ENCODE data around the gene PTPRB.
A peak's percentile ranks its signal among the peaks of the same experiment; 100 is the strongest.

PTPRB gene

GRCh38 chr12:70557583-70558191, 79.5 kb downstream of the PTPRB start:
- no peak overlapping the region for H3K4me3 ChIP-seq (ENCODE audit: low read length)
- H3K4me1 ChIP-seq (ENCODE audit: control insufficient read depth, insufficient read depth, low read length), result no peaks in the 10 kb centered on the region
- H3K9ac ChIP-seq (ENCODE audit: low read length), result no peak overlapping the region
- H3K27me3 ChIP-seq (replicated peaks; ENCODE audit: control insufficient read depth, insufficient read depth, low read length), result no peaks in the 10 kb centered on the region
- no peaks in the 10 kb centered on the region for H3K9me3 ChIP-seq (ENCODE audit: control insufficient read depth, low read length)
- H3K36me3 ChIP-seq (ENCODE audit: control insufficient read depth, insufficient read depth, low read length, severe bottlenecking), result no peaks in the 10 kb centered on the region
- DNase-seq (ENCODE audit: low read depth), result no peak

GRCh38 chr12:70556179-70556869, 80.9 kb downstream of the PTPRB start:
- H3K9me3 ChIP-seq (ENCODE audit: control insufficient read depth, low read length), result no peaks in the 10 kb centered on the region

GRCh38 chr12:70555081-70555480, 82.1 kb downstream of the PTPRB start:
- Histone ChIP-seq H3K4me1 (ENCODE audit: control insufficient read depth, insufficient read depth, low read length) (no peaks in the 10 kb centered on the region), H3K9me3 (ENCODE audit: control insufficient read depth, low read length) (no peaks in the 10 kb centered on the region), H3K4me3 (ENCODE audit: low read length) (no peak overlapping the region), H3K36me3 (ENCODE audit: control insufficient read depth, insufficient read depth, low read length, severe bottlenecking) (no peaks in the 10 kb centered on the region), H3K9ac (ENCODE audit: low read length) (no peak overlapping the region), H3K27me3 (replicated peaks; ENCODE audit: control insufficient read depth, insufficient read depth, low read length) (no peaks in the 10 kb centered on the region)
- no peak for DNase-seq (ENCODE audit: low read depth)

More at GRCh38 chr12:70556179-70556869, 80.9 kb downstream of the PTPRB start:
- Histone ChIP-seq H3K9ac (ENCODE audit: low read length) (no peak overlapping the region), H3K36me3 (ENCODE audit: control insufficient read depth, insufficient read depth, low read length, severe bottlenecking) (no peaks in the 10 kb centered on the region), H3K4me3 (ENCODE audit: low read length) (no peak overlapping the region), H3K27me3 (replicated peaks; ENCODE audit: control insufficient read depth, insufficient read depth, low read length) (no peaks in the 10 kb centered on the region), H3K4me1 (ENCODE audit: control insufficient read depth, insufficient read depth, low read length) (no peaks in the 10 kb centered on the region)
- no peak for DNase-seq (ENCODE audit: low read depth)

- Histone ChIP-seq H3K9ac (ENCODE audit: low read length) (no peak overlapping the region), H3K36me3 (ENCODE audit: control insufficient read depth, insufficient read depth, low read length, severe bottlenecking) (no peaks in the 10 kb centered on the region), H3K4me3 (ENCODE audit: low read length) (no peak overlapping the region), H3K9me3 (ENCODE audit: control insufficient read depth, low read length) (no peaks in the 10 kb centered on the region), H3K27me3 (replicated peaks; ENCODE audit: control insufficient read depth, insufficient read depth, low read length) (no peaks in the 10 kb centered on the region), H3K4me1 (ENCODE audit: control insufficient read depth, insufficient read depth, low read length) (no peaks in the 10 kb centered on the region)
- no peak for DNase-seq (ENCODE audit: low read depth)
Measured at GRCh38 chr12:70553391-70553859, 83.8 kb downstream of the PTPRB start.

GRCh38 chr12:70551731-70552130, 85.5 kb downstream of the PTPRB start:
- Histone ChIP-seq H3K4me3 (ENCODE audit: low read length) (no peak overlapping the region), H3K27me3 (replicated peaks; ENCODE audit: control insufficient read depth, insufficient read depth, low read length) (no peaks in the 10 kb centered on the region), H3K9me3 (ENCODE audit: control insufficient read depth, low read length) (no peaks in the 10 kb centered on the region), H3K4me1 (ENCODE audit: control insufficient read depth, insufficient read depth, low read length) (no peaks in the 10 kb centered on the region), H3K36me3 (ENCODE audit: control insufficient read depth, insufficient read depth, low read length, severe bottlenecking) (no peaks in the 10 kb centered on the region), H3K9ac (ENCODE audit: low read length) (no peak overlapping the region)
- no peak for DNase-seq (ENCODE audit: low read depth)

- H3K27me3 ChIP-seq (replicated peaks; ENCODE audit: control insufficient read depth, insufficient read depth, low read length), result no peaks in the 10 kb centered on the region
- H3K9ac ChIP-seq (ENCODE audit: low read length), result no peak overlapping the region
- H3K36me3 ChIP-seq (ENCODE audit: control insufficient read depth, insufficient read depth, low read length, severe bottlenecking), result no peaks in the 10 kb centered on the region
- H3K4me3 ChIP-seq (ENCODE audit: low read length), result no peak overlapping the region
- no peaks in the 10 kb centered on the region for H3K9me3 ChIP-seq (ENCODE audit: control insufficient read depth, low read length)
- H3K4me1 ChIP-seq (ENCODE audit: control insufficient read depth, insufficient read depth, low read length), result no peaks in the 10 kb centered on the region
- DNase-seq (ENCODE audit: low read depth), result no peak
Measured at GRCh38 chr12:70550180-70550577, 87.0 kb downstream of the PTPRB start.

- Histone ChIP-seq H3K27me3 (replicated peaks; ENCODE audit: control insufficient read depth, insufficient read depth, low read length) (no peaks in the 10 kb centered on the region), H3K4me1 (ENCODE audit: control insufficient read depth, insufficient read depth, low read length) (no peaks in the 10 kb centered on the region), H3K9ac (ENCODE audit: low read length) (no peak overlapping the region), H3K4me3 (ENCODE audit: low read length) (no peak overlapping the region), H3K36me3 (ENCODE audit: control insufficient read depth, insufficient read depth, low read length, severe bottlenecking) (no peaks in the 10 kb centered on the region), H3K9me3 (ENCODE audit: control insufficient read depth, low read length) (no peaks in the 10 kb centered on the region)
- no peak for DNase-seq (ENCODE audit: low read depth)
Measured at GRCh38 chr12:70549340-70550179, 87.7 kb downstream of the PTPRB start.

- DNase-seq (ENCODE audit: low read depth), result peak; percentile 77
- Histone ChIP-seq H3K4me1 (ENCODE audit: control insufficient read depth, insufficient read depth, low read length) (peaks cover 11% of the 10 kb centered on the region), H3K9ac (ENCODE audit: low read length) (no peak overlapping the region), H3K36me3 (ENCODE audit: control insufficient read depth, insufficient read depth, low read length, severe bottlenecking) (no peaks in the 10 kb centered on the region), H3K4me3 (ENCODE audit: low read length) (no peak overlapping the region), H3K27me3 (replicated peaks; ENCODE audit: control insufficient read depth, insufficient read depth, low read length) (no peaks in the 10 kb centered on the region), H3K9me3 (ENCODE audit: control insufficient read depth, low read length) (no peaks in the 10 kb centered on the region)
Measured at GRCh38 chr12:70543444-70543843, 93.8 kb downstream of the PTPRB start.

- H3K36me3 ChIP-seq (ENCODE audit: control insufficient read depth, insufficient read depth, low read length, severe bottlenecking), result no peaks in the 10 kb centered on the region
- H3K4me3 ChIP-seq (ENCODE audit: low read length), result no peak overlapping the region
- no peak overlapping the region for H3K9ac ChIP-seq (ENCODE audit: low read length)
- H3K4me1 ChIP-seq (ENCODE audit: control insufficient read depth, insufficient read depth, low read length), result peaks cover 11% of the 10 kb centered on the region
- H3K27me3 ChIP-seq (replicated peaks; ENCODE audit: control insufficient read depth, insufficient read depth, low read length), result no peaks in the 10 kb centered on the region
- no peak for DNase-seq (ENCODE audit: low read depth)
- H3K9me3 ChIP-seq (ENCODE audit: control insufficient read depth, low read length), result no peaks in the 10 kb centered on the region
Measured at GRCh38 chr12:70540996-70541395, 96.2 kb downstream of the PTPRB start.

- H3K4me3 ChIP-seq (ENCODE audit: low read length), result no peak overlapping the region
- no peaks in the 10 kb centered on the region for H3K36me3 ChIP-seq (ENCODE audit: control insufficient read depth, insufficient read depth, low read length, severe bottlenecking)
- no peaks in the 10 kb centered on the region for H3K4me1 ChIP-seq (ENCODE audit: control insufficient read depth, insufficient read depth, low read length)
- no peak for DNase-seq (ENCODE audit: low read depth)
- H3K9me3 ChIP-seq (ENCODE audit: control insufficient read depth, low read length), result no peaks in the 10 kb centered on the region
- no peak overlapping the region for H3K9ac ChIP-seq (ENCODE audit: low read length)
- no peaks in the 10 kb centered on the region for H3K27me3 ChIP-seq (replicated peaks; ENCODE audit: control insufficient read depth, insufficient read depth, low read length)
Measured at GRCh38 chr12:70536650-70537049, 100.6 kb downstream of the PTPRB start.

- Histone ChIP-seq H3K9me3 (ENCODE audit: control insufficient read depth, low read length) (no peaks in the 10 kb centered on the region), H3K36me3 (ENCODE audit: control insufficient read depth, insufficient read depth, low read length, severe bottlenecking) (no peaks in the 10 kb centered on the region), H3K4me1 (ENCODE audit: control insufficient read depth, insufficient read depth, low read length) (no peaks in the 10 kb centered on the region), H3K27me3 (replicated peaks; ENCODE audit: control insufficient read depth, insufficient read depth, low read length) (no peaks in the 10 kb centered on the region), H3K9ac (ENCODE audit: low read length) (no peak overlapping the region), H3K4me3 (ENCODE audit: low read length) (no peak overlapping the region)
- no peak for DNase-seq (ENCODE audit: low read depth)
Measured at GRCh38 chr12:70535896-70536374, 101.3 kb downstream of the PTPRB start.

All from adipocyte (in vitro differentiated cells).